Hematopoietic multipotent progenitor cell treated with erythropoietin and hydrocortisone succinate and interleukin-3 and kit ligand, for 17 days (in vitro differentiated cells): ENCODE results near the gene SLC26A11.

Experiments
- DNase-seq: peaks from one replicate; pipeline ENCODE4 v3.0.0-alpha.2; 2015; ENCODE audit warnings: low spot score

The SLC26A11 gene

DNA sequence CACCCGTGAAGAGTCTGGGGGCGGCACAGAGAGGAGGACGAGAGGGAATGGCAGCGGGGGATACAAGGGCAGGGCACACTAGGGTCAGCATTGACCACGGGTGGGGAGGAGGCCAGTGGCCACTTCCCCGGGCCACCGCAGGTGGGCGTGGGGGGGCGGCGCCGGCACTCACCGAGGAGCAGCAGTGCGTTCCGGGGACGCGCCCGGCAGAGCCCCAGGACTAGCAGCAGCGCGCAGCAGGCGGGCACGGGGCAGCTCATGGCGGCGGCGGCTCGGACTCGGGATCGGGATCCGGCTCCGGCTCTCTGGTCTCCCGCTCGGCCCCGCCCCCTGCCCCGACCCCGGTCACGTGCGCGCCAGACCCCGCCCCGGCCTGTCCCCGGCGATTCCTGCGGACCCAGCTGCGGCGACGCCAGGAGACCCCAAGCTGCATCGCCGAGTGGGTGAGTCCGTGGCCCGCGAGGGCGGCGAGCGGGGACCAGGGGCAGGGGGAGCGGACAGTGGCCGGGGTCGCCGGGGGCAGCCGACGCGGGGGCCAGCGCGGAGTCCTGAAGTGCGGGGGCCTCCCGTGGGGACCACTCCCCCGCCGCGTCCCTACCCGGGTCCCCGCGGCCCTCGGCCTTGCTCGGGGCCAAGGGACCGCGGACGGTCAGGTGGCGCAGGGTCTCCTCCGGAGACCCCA, at the start of gene SLC26A11, which contains the start of gene SGSH:
Gene SLC26A11, plus strand, starts transcription at position 374 of the 682 bp plus-strand sequence. CDS start 1,134 bp downstream, outside the sequence.
Gene SGSH, minus strand, starts transcription at position 280 of the 682 bp plus-strand sequence. Its CDS starts 20 bp downstream, at position 260.
- no peak for DNase-seq

DNA sequence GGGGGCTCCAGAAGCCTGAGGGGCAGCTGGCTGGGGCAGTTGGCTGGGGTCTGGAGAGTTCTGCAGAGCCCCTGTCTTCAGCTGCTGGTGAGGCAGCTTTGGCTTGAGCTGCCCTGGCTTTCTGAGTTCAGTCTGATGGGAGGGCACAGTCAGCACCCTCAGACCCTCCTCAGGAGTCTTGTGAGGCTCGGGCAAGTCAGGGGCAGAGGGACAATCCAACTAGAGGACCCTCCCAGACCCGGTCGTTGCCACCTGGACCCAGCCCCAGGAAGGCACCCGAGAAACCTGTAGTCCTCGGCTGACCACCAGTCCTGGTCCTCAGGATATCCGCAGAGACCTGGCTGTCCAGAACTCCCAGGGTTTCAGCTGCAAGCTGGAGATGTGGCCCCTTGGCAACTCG, 48.5 kb upstream of the SLC26A11 start:
- no peak for DNase-seq

DNA sequence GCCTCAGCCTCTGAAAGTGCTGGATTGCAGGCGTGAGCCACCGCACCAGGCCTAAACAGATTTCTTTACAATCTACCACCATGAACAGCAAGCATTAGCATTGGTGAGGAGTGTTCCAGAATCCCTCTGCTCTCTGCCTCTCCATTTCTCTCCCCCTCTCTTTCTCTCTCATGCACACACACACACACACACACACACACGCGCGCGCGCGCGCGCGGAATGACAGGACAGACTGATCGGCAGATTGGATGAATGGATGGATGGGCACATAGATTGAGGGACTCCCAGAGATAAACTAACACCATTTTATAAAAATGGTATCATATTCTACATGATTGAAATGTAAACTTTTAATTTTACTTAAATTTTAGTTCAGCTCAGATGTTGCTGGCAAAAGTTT, 47.1 kb upstream of the SLC26A11 start:
- DNase-seq = no peak

DNA sequence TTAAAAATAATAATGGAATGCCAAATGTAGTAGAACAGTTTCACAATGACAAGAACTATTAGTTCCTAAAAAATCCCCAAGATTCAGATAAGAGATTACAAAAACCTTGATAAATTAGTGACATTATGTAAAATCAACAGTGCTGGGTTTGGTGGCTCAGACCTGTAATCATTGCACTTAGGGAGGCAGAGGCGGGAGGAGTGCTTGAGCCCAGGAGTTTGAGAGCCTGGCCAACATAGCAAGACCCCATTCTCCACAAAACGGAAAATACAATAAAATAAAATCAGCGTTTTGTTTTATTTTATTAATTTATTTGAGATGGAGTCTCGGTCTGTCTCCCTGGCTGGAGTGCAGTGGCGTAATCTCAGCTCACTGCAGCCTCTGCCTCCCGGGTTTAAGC, 46.3 kb upstream of the SLC26A11 start:
- DNase-seq = no peak

DNA sequence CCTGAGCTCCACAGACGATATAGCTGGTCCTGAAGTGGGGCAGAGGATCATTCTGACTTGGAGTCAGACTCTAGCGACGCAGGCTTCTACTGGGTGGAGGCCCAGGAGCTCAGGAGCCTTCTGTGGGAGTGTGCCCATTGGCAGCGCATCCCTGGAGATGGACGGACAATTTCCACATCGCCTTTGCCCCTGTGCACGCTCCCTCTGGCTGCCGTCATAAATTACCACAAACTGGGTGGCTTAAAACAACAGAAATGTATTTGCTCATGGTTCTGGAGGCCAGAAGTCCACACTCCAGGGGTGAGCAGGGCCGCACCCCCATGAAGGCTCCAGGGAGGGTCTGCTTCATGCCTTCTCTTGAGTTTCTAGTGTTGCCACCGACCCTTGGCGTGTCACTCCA, 43.5 kb upstream of the SLC26A11 start:
- DNase-seq = no peak

DNA sequence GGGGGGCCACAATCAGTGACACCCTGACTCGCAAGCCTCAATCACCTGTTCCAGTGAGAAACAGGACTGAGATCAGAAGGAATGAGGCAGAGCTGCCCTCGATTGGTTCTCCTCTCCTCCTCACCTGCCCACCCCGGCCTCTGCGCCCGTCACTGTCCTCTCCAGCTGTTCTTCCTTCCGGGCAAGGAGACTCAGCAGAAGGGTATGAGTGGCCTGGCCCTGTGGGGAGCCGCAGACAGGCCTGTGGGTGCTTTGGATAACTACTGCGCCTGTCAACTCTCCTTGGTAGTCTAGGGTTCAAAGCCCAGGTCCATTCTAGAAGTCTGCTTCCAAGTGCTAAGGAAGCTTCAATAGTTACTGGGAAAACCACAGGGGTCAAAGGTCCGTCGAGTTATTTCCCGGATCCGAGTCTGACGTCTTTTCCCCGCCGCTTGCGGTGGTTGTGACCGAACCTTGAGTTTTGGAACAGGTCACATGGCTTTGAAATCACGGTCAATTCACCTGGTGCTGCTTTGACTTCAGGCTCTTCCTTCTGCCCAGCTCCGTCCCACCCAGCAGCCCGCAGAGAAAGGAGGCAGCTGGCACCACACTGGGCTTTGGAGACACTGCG, 42.1 kb upstream of the SLC26A11 start:
- no peak for DNase-seq

DNA sequence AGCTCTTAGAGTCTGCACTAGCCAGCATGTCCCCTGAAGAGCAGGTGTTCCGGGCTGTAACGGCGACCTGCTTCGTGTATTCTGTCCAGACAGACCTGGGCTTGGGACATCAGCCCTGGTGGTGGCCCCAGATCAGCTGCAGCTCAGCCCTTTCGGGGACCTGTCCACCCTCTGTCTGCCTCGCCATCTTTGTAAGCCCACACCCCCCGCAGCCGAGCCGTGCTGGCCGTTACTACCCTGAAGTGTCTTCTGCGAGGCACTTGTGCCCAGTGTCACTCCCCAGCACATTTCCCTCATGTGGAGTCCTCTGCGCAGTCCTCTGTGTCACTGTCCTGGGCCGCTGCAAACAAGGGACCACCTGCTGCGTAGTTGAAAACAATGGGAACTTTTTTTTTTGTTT, 40.0 kb upstream of the SLC26A11 start:
- DNase-seq = no peak

DNA sequence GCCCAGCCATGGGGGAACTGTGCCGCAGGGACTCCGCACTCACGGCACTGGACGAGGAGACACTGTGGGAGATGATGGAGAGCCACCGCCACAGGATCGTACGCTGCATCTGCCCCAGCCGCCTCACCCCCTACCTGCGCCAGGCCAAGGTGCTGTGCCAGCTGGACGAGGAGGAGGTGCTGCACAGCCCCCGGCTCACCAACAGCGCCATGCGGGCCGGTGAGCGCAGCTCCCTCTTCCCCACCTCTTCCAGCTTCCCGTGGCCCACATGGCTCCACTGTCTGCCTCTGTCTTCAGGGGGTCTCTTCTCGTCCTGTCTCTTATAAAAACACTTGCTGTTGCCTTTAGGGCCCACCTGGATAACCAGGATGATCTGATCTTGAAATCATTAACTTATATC, 38.8 kb upstream of the SLC26A11 start:
- no peak for DNase-seq

DNA sequence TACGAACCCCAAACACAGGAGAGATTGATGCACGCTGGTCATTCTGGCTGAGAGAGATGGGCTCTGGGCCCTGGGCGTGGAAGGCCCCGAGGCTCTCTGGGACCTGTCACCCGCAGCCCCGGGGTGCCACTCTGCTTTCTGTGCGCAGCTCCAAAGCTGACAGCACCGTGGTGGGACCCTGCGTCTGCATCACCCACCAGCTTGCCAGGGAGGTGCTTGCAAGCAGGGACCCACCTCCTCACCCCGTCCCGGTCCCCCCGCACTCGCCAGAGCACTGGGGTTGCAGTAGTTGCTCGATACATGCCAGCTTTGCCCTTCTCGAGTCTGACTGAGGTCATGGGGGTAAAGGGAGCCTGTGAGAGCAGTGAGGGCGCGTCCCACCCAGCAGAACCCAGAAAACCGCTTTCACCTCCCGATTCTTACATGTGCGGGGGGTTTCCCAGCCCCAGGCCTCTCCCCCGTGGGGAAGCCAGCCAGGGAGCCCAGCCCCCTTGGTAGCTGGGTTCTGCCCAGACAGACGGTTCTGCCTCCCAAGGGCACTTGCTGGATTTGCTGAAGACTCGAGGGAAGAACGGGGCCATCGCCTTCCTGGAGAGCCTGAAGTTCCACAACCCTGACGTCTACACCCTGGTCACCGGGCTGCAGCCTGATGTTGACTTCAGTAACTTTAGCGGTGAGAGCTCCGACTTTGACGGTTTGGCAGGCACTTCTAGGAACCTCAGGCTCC, 37.9 kb upstream of the SLC26A11 start:
- DNase-seq = no peak

DNA sequence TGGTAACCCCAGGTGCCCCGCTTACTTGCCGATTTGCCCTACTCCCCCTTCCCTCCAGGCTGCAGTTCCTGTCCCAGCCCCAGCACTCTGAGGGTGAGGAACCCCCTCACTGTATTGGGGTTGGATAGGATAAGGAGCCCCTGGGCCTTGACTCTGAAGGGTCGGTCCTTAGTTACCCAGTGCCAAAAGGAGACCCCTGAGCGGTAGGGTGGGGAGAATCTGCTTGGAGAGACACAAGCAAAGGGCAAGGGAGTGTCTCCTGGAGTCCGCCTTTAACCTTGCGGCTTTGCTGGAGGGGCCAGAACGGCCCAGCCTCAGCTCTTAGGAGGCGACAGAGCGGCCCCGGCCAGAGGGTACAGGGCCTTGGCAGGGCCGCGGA, 37.4 kb upstream of the SLC26A11 start:
- no peak for DNase-seq

DNA sequence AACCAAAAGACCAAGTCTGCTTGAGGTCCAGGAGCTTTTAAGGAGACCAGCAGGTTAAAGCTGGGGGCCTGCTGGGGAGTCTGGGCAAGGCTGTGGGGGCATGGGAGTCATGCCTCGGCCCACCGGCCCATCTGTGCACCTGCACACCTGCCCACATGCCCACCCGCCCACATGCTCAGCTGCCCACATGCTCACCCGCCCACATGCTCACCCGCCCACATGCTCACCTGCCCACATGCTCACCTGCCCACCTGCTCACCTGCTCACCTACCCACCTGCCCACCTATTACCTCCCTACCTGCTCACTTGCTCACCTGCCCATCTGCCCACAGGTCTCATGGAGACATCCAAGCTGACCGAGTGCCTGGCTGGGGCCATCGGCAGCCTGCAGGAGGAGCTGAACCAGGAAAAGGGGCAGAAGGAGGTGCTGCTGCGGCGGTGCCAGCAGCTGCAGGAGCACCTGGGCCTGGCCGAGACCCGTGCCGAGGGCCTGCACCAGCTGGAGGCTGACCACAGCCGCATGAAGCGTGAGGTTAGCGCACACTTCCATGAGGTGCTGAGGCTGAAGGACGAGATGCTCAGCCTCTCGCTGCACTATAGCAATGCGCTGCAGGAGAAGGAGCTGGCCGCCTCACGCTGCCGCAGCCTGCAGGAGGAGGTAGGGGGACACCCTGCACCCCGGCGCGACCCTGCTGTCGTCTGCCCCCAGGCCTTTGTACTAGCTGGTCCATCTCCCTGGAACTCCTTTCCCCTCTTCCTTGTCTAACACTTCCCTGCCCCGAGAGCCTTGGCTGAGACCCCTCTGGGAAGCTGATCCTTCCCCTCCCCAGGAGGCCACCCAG, 36.4 kb upstream of the SLC26A11 start:
- no peak for DNase-seq

DNA sequence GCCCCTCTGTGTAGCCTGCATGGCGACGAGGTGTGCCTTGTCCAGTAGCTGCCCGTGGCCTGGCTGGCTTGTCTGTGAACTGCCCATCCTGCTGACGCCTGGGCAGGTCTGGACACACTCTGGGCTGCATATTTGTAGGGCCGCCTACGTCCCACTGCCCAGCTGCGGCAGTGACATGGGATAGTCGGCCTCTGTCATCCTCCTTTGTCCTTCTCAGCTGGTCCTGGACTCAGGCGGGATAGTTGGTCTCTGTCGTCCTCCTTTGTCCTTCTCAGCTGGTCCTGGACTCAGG, 35.9 kb upstream of the SLC26A11 start:
- no peak for DNase-seq

DNA sequence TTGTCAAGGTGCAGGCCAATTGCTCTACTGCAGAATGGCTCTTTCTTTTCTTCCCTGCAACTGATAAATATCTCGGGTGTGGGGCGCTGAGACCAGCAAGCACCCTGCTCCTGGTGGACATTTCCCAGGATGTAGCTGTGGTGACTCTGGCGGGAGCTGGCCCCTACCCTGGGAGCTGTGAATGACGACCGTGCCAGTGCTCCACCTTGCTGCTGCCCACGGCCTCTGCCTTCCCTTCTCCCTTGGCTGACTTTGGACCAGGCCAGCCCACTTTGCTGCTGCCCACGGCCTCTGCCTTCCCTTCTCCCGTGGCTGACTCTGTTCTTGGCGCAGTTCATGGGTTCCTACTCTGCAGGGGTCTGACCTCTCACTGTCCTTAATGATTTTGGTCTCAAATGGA, 34.3 kb upstream of the SLC26A11 start:
- no peak for DNase-seq

DNA sequence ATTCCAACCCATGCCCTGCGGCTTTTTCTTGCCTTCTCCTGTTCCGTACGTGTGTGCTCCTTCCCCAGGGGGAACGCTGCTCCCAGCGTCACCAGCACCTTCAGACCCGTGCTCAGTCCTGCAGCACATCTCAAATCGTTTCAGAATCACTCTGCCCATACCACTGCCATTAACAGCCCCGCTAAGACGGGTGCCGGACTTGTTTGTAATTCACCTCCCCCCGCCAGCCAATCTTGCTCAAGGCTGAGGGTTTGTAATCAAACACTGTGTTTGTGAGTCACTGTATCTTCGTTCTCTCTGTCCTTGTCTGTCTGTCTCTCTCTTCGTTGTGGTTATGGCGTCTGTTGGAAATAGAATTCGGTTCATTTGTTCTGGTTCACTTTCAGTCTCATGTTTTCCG, 33.1 kb upstream of the SLC26A11 start:
- no peak for DNase-seq

DNA sequence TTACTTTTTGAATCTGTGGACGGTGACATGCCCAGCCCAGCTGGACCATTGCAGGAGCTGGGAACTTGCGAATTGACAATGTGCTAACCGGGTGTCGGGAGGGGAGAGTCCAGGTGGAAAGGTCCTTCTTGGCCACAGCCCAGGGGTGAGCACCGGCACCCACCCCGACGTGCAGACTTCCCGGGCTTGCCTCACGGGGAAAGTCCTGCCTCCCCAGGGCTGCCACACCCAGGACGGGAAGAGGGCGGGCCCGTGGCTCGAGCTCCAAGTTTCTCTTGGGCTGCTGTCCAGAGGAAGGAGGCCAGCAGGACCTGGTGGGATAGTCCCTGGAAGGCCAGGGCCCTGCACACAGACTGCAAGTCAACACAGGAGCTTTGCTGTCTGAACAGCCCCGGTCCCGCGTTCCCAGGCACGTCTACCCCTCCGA, 32.7 kb upstream of the SLC26A11 start:
- DNase-seq = no peak

DNA sequence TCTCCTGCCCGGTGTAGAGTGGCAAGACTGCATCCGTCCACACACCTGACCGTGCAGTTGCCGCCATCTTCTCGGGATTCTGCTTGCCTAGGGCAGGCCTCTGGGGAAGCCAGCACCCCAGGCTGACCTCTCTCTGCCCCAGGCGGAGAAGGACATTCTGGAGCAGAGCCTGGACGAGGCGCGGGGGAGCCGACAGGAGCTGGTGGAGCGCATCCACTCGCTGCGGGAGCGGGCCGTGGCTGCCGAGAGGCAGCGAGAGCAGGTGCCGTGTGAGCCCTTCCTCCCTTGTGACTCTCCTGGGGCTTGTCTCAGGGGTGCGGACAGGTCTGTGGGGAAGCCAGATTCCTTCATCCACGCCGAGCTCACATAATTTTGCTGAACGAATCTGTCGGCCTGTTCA, 30.6 kb upstream of the SLC26A11 start:
- DNase-seq = no peak

DNA sequence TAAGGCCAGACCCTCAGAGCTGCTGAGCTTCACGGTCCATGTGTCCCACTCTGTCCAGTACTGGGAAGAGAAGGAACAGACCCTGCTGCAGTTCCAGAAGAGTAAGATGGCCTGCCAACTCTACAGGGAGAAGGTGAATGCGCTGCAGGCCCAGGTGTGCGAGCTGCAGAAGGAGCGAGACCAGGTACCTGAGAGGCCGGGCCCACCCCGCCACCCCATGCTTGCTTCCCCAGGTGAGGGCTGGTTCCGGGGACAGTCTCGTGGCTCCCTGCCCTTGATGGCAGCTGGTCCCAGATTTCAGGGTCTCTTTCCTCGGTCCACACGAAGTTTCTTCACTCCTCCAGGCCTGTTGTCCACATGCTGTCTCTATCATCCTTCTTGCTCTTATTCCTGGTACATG, 29.5 kb upstream of the SLC26A11 start:
- DNase-seq = no peak

DNA sequence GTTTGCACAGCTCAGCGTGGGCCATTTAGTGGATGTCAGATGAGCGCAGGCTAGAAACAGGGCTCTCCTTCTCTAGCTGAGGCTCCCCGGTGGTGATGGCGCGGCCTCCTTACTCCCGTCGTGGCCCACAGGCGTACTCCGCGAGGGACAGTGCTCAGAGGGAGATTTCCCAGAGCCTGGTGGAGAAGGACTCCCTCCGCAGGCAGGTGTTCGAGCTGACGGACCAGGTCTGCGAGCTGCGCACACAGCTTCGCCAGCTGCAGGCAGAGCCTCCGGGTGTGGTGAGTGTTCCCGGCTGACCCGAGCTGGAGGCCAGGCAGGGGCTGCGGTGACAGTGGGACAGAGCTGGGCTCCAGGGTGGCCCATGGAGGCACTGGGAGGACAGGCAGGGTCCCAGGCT, 29.0 kb upstream of the SLC26A11 start:
- no peak for DNase-seq

DNA sequence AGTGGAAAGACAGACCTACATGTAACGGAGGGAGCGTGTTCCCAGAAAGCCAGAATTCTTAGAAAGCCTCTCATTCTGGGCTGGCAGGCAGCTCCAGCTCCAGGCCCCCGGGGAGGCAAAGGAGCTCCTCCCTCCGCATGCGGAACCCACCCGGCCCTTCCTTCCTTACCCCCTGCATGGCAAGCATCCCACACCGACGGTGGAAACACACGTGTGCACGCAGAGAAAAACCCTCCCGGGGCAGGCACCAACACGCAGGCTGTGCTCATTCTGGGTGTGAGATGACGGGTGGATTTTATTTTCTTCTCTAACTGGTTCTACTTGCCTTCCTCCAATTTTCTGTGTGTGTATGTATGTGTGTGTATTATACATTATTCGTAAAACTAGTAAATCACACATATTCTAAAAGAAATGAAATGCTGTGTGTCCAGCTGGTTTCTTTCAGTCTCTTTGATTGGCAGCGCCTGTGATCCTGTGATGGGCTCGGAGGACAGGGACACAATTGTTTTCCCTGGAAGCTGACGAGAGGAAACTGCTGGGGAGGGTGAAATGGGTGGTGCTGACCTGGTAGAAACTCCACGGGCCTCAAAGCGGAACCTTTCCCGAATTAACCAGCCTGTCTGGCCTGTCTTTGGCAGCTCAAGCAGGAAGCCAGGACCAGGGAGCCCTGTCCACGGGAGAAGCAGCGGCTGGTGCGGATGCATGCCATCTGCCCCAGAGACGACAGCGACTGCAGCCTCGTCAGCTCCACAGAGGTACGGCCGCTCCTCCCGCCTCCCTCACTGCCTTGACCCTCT, 28.2 kb upstream of the SLC26A11 start:
- no peak for DNase-seq

DNA sequence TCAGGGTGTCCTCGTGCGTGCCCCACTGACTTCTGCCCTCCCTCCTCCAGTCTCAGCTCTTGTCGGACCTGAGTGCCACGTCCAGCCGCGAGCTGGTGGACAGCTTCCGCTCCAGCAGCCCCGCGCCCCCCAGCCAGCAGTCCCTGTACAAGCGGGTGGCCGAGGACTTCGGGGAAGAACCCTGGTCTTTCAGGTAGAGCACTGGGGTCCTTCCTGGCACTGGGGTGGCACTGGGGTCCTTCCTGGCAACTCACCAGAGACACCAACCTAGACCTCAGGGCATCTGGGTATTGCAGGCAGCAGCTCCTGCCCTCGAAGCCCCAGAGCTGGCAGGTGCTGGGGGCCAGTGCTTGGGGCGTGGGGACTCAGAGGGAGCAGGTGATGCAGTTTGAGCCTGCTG, 25.1 kb upstream of the SLC26A11 start:
- no peak for DNase-seq

DNA sequence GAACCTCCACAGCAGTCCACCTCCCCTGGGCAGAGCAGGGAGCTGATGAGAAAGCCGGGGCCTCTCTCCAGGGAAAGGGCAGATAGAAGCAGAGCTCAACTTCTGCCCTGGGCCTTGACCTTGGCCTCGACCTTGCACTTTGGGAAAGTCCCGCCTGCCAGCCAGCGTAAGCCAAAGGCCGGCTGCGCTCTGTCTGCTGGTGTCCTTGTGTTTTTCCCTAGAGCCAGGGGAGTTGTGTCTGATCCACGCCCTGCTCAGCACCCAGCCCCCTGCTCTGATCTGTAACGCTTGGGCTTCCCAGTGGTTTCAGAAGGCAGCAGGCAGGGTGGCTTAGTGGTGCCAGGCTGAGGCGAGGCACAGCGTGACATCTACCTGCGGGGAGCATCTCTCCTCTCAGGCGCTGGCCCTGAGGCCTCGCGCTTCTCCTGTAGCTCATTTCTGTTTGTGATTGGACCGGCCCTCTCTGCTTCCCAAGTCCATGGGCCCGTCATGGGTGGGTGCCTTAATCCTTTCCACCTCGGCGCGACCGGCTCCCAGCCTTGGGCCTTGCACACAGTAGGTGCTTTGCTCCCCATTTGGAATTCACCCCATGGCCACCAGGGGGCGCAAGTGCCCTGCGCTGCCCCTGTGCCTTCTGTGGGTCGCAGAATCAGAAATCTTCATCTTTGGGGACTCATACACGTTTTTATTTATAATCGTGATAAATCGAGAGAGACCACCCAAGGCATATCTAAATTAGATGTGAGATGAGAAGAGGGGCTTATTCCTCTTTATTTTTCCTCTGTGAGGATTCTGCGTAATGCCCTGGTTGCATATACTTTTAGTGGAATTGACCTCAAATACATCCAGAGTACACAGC, 24.3 kb upstream of the SLC26A11 start:
- DNase-seq = peak; percentile 76
